Measurements from ENCODE around the gene ARMC8. TPM values are rescaled to one million over a fixed set of nuclear protein-coding genes. Genes with fewer than 3 reads are reported as not detected.

The ARMC8 gene
- total RNA-seq, 1 experiment from 2014 or later = 63.6 TPM

DNA sequence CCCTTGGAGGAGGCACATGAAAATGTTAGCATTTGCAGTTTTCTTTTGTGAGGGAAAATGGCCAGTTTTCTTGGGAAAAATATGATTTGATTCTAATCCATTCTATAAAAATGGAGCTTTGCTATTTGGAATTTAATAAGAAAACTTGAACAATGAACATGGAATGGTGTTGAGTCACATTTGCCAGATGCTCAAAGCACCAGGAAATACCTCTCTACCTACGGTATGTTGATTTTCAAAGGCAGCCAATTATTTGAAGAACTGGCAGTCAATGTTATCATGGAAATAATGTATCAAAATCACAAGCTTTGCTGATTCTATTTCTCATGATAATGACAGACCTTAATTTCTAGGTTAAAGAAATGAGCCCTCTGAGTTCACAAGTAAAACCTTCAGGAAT, 127.7 kb downstream of the ARMC8 start:
- no peak overlapping the region for H3K56ac ChIP-seq (ENCODE audit: insufficient read length, low read depth, low read length)
- no peak overlapping the region for H3K9ac ChIP-seq (ENCODE audit: extremely low read depth, insufficient read length, low read length)
- H2BK20ac ChIP-seq (ENCODE audit: low read depth, low read length, poor library complexity, severe bottlenecking) = no peak overlapping the region
- DNase-seq = no peak
- H3K27ac Mint-ChIP-seq = no peak overlapping the region
- no peak overlapping the region for H3K27ac ChIP-seq (ENCODE audit: insufficient read length, low read depth, low read length)
- peaks cover 0 to 4% of the 10 kb centered on the region in 2 experiments; a peak in 2 of 5 replicates for H3K9me3 Mint-ChIP-seq
- WGBS (ENCODE audit: extremely low coverage, insufficient read length, low lambda C conversion rate) = no CpG with 5 or more reads among the region's 1 CpG
- H3T11ph ChIP-seq (ENCODE audit: low read length) = no peak overlapping the region
- no peak overlapping the region for H3K4me3 Mint-ChIP-seq
- no peaks in the 10 kb centered on the region for H3K4me1 ChIP-seq (ENCODE audit: insufficient read depth, low read length)
- H3K4me2 ChIP-seq (ENCODE audit: insufficient read depth, insufficient read length, low read length) = no peak overlapping the region
- no peaks in the 10 kb centered on the region for H3K9me3 ChIP-seq (ENCODE audit: control insufficient read depth, low read depth, low read length)
- no peaks in the 10 kb centered on the region for H4K20me1 ChIP-seq (ENCODE audit: control insufficient read depth, insufficient read depth, insufficient read length)
- H3K79me1 ChIP-seq (ENCODE audit: insufficient read depth, low read depth, low read length, poor library complexity, severe bottlenecking) = no peaks in the 10 kb centered on the region
- H2BK120ac ChIP-seq (ENCODE audit: low read depth, low read length, poor library complexity, severe bottlenecking) = no peak overlapping the region
- H2BK15ac ChIP-seq (ENCODE audit: low read depth, low read length) = no peak overlapping the region
- no peak overlapping the region for H2AFZ ChIP-seq (ENCODE audit: low read length)
- H3K79me2 ChIP-seq (ENCODE audit: insufficient read depth, low read length) = no peaks in the 10 kb centered on the region
- H2BK5ac ChIP-seq (ENCODE audit: insufficient read length, low read length) = no peak overlapping the region
- H3K4me1 Mint-ChIP-seq = no peaks in the 10 kb centered on the region
- no peak overlapping the region for H3K23ac ChIP-seq (ENCODE audit: insufficient read length, low read depth, low read length)
- H3K27me3 Mint-ChIP-seq (ENCODE audit: low read depth) = peaks cover 22% of the 10 kb centered on the region
- no peak overlapping the region for H3K14ac ChIP-seq (ENCODE audit: insufficient read depth, low read length)
- H4K8ac ChIP-seq (replicated peaks; ENCODE audit: insufficient read length, low read depth, low read length) = no peak overlapping the region
- no peaks in the 10 kb centered on the region for H3K23me2 ChIP-seq (ENCODE audit: insufficient read length, low read depth, low read length, poor library complexity, severe bottlenecking)
- H4K91ac ChIP-seq (ENCODE audit: insufficient read length, low read depth, low read length) = no peak overlapping the region
- no peak overlapping the region for H2BK12ac ChIP-seq (ENCODE audit: insufficient read length, low read depth, low read length)
- no peaks in the 10 kb centered on the region for H3K27me3 ChIP-seq (ENCODE audit: insufficient read depth, low read length)
- H3K4ac ChIP-seq (ENCODE audit: low read depth, low read length) = no peak overlapping the region
- H3K18ac ChIP-seq (ENCODE audit: insufficient read length, low read depth, low read length) = no peak overlapping the region
- no peak overlapping the region for H2AK5ac ChIP-seq (ENCODE audit: insufficient read length, low read length)
- H3K36me3 Mint-ChIP-seq (ENCODE audit: insufficient read depth in 1 of 3, low read depth in 3 of 3) = no peaks in the 10 kb centered on the region
- TF ChIP-seq, protein P1, sequence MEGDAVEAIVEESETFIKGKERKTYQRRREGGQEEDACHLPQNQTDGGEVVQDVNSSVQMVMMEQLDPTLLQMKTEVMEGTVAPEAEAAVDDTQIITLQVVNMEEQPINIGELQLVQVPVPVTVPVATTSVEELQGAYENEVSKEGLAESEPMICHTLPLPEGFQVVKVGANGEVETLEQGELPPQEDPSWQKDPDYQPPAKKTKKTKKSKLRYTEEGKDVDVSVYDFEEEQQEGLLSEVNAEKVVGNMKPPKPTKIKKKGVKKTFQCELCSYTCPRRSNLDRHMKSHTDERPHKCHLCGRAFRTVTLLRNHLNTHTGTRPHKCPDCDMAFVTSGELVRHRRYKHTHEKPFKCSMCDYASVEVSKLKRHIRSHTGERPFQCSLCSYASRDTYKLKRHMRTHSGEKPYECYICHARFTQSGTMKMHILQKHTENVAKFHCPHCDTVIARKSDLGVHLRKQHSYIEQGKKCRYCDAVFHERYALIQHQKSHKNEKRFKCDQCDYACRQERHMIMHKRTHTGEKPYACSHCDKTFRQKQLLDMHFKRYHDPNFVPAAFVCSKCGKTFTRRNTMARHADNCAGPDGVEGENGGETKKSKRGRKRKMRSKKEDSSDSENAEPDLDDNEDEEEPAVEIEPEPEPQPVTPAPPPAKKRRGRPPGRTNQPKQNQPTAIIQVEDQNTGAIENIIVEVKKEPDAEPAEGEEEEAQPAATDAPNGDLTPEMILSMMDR (conservative IDR thresholded peaks at IDR 0.05) = no peak
- no peak overlapping the region for H4K5ac ChIP-seq (ENCODE audit: insufficient read length, low read depth, low read length)

Data from H9 (cell line).